ENCODE measurements around the gene ZMYND8.
A peak's percentile ranks its signal among the peaks of the same experiment; 100 is the strongest.

The ZMYND8 gene

DNA sequence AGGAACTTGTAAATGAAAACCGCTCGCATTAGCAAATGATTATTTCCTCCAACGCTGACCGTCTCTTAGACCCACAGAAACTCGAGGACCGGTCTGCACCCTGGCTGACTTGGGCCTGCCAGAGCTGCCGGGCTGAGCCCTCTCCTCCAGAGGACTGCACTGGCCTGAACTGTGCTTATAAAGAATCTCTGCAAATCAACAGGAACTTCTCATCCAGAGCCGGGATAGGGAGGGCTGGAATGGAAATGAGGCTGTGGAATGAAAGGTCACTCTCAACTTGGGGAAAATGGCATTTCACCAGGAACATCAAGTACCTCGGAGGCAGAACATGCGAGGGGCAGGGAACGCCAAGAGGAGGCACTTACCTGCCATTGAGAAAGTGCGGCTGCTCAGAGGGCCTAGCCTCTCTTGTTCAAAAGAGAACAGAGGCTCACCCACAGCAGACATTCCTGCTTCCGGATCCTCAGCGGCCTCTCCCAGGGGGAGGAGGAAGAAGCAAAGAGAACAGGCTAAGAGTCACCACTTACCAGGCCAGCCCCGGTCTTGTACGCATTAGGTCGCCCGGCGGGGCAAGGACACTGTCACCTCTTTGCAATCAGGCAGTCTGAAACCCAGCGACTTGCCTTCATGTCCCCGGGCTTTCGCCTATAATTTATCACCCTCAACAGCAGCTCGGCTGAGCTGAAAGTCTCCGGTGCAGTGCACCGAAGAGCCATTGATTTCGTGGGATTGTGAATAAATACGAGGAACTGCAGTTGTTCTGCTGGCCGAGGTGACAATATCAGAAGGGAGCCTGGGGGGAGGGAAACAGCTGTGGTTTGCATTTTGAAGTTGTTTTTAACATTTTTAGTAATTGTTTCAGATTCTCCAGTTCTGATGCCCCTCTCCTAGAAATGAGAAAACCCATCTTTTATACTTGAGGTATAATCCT, 37.6 kb downstream of the ZMYND8 start:
- TF ChIP-seq, protein P1, sequence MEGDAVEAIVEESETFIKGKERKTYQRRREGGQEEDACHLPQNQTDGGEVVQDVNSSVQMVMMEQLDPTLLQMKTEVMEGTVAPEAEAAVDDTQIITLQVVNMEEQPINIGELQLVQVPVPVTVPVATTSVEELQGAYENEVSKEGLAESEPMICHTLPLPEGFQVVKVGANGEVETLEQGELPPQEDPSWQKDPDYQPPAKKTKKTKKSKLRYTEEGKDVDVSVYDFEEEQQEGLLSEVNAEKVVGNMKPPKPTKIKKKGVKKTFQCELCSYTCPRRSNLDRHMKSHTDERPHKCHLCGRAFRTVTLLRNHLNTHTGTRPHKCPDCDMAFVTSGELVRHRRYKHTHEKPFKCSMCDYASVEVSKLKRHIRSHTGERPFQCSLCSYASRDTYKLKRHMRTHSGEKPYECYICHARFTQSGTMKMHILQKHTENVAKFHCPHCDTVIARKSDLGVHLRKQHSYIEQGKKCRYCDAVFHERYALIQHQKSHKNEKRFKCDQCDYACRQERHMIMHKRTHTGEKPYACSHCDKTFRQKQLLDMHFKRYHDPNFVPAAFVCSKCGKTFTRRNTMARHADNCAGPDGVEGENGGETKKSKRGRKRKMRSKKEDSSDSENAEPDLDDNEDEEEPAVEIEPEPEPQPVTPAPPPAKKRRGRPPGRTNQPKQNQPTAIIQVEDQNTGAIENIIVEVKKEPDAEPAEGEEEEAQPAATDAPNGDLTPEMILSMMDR (IDR thresholded peaks at IDR 0.05; ENCODE audit: insufficient read depth, low read depth, low read length, missing control alignments), result no peak
- DNase-seq (ENCODE audit: low read depth), result no peak
- no peak overlapping the region for H3K4me3 ChIP-seq (ENCODE audit: low read depth, low read length)

DNA sequence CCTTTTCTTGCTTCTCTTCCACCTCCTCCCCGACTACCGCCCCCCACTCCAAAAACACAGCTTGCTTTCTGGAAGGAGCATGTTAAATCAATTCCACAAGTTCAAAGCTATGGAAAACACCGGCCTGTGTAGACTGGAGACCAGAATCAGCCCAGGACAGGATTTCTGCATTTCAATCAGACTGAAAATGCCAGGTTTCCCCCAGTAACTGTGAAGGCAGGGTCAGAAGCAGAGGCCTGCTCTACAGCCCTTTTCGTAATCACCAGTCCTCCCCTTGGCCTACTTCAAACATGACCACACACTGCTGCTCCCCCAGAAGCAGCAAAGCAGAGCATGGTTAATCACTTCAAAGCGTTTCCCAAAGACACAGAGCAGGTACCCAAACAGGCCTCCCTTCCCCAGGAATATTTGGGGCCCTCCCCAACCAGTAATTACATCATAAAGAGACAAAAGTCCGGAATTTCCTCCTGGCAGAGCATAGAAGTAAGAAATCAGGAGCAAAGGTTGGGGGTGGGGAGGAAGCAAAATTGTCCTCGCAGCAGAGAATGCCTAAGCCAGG, 38.4 kb downstream of the ZMYND8 start:
- TF ChIP-seq, protein P1 (IDR thresholded peaks at IDR 0.05; ENCODE audit: insufficient read depth, low read depth, low read length, missing control alignments), result no peak
- no peak for DNase-seq (ENCODE audit: low read depth)
- no peak overlapping the region for H3K4me3 ChIP-seq (ENCODE audit: low read depth, low read length)

DNA sequence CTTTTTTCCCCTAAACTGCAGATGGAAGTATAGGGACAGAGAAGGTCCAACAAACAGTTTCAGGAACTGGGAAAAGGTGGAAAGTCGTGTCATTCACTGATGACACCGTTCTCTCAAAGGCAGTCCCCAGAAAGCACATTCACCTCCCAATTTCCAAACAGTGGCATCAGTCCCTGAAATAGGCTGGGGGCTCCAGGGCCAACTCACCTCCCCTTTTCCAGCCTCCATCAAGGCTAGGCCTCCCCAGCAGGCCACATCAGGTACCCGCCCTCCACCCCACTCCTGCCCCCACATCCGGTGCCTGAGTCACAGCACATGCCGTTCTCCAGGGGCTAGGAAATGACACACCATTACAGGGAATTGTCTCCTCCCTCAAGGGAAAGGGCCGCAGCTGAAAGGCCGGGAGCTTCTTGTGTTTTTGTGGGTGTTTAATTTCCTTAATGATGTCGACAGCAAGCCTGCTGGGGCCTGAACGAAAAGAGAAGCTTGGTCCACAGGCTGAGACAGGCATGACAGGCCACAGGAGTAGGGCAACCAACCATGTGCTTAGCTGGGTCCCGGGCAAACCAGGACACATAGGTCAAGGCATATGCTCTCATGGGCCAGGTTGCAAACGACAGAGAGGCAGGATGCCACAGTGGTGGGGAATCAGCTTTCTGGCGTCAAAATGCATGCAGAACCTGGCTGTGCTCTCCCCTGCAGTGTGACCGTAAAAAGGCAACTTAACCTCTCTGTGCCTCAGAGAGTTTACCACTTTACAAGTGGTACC, 39.2 kb downstream of the ZMYND8 start:
- peak; percentile 37 for DNase-seq (ENCODE audit: low read depth)
- no peak overlapping the region for H3K4me3 ChIP-seq (ENCODE audit: low read depth, low read length)
- TF ChIP-seq, protein P1 (IDR thresholded peaks at IDR 0.05; ENCODE audit: insufficient read depth, low read depth, low read length, missing control alignments), result no peak

DNA sequence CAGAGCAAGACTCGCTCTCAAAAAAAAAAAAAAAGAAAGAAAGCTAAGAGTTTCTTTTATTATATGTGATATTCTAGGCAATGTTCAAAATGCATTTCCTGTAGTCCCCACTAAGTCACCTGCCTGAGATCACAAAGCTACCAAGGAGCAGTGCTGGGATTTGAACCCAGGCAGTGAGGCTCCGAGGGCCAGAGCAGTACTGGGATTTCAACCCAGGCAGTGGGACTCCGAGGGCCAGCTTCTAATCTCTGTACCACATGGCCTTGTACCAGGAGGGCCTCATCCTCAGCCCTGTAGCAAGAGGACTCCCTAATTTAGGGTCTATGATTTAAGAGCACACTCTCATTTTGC, 39.7 kb downstream of the ZMYND8 start:
- no peak overlapping the region for H3K4me3 ChIP-seq (ENCODE audit: low read depth, low read length)
- no peak for DNase-seq (ENCODE audit: low read depth)
- TF ChIP-seq, protein P1 (IDR thresholded peaks at IDR 0.05; ENCODE audit: insufficient read depth, low read depth, low read length, missing control alignments), result no peak

DNA sequence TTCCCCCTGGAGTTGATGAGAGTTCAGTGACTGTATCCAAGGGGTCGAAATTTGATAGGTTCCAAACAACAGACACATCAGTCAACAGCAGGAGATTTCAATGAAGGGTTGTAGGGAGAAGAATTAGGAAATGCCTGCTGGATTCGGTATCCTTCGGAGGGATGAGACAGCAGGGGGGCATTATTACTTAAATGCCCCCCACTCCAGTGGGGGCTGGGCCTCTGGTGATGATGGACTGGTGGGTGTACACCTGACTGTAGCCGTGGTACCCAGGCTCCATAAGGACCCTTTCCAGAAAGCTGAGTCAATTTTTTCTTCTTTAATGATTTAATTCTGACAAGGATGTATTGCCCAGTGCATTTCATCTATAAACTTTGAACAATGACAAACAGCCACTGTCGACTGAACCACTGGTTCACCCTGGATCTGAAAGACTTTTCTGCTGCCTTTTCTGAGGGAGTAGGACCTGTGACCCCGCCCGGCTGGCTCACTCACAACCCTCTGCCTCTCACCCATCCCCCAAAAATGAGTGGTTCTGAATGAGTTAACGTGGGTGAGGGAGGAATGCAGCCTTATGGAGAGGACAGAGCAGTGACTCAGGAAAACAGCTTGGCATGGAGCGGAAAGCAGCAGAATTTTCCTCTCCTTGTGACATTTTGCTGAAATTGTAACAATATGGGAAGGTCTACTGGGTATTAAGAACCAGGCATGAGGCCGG, 41.0 kb downstream of the ZMYND8 start:
- TF ChIP-seq, protein P1 (IDR thresholded peaks at IDR 0.05; ENCODE audit: insufficient read depth, low read depth, low read length, missing control alignments), result no peak
- DNase-seq (ENCODE audit: low read depth), result no peak
- no peak overlapping the region for H3K4me3 ChIP-seq (ENCODE audit: low read depth, low read length)

DNA sequence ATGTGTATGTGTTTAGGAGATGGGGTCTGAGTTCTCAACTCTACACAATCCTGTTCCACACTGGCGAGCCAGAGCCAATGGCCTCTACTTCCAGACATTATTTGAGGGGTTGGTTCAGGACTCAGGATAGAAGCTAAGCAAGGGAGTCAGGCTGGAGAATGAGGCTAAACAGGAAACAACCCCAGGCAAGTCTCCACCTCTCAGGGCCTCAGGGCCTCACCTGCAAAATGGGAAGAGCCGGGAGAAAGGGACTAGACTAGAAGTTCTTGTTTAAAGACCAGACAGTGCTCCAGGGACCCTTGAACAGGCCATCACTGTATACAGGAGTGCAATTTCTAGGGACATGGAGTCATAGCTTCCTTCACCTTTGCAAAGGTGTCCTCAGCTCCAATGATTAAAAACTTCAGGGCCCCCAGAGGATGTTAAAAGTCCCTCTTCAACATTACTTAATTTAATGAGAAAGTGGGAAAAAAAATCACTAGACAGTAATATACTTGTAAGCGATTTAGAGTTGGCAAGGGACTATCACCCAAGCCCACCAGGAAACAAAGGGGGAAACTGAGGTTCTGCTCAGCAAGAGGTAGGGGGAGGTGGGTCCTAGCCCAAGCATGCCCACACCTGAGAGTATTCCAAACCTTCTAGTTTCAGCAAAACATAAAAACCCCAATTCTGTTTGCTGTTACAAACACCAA, 41.7 kb downstream of the ZMYND8 start:
- no peak for DNase-seq (ENCODE audit: low read depth)
- TF ChIP-seq, protein P1 (IDR thresholded peaks at IDR 0.05; ENCODE audit: insufficient read depth, low read depth, low read length, missing control alignments), result no peak
- H3K4me3 ChIP-seq (ENCODE audit: low read depth, low read length), result no peak overlapping the region
